ENCODE data around the gene SUPT3H. TPM values are rescaled to one million over a fixed set of nuclear protein-coding genes. Genes with fewer than 3 reads are reported as not detected.

The SUPT3H gene
- total RNA-seq, 2 donors from 2014 or later = 5.3 to 6.6 TPM

- no peak overlapping the region for H3K4me3 ChIP-seq
- H3K27me3 ChIP-seq (replicated peaks; ENCODE audit: insufficient read depth) = no peaks in the 10 kb centered on the region
- H3K36me3 ChIP-seq = no peaks in the 10 kb centered on the region
- no peak for DNase-seq (ENCODE audit: low spot score)
- H3K27ac ChIP-seq = no peak overlapping the region
- H3K4me1 ChIP-seq (ENCODE audit: control insufficient read depth in 1 of 2, low read depth in 2 of 2) = no peaks in the 10 kb centered on the region
- TF ChIP-seq, protein P1, sequence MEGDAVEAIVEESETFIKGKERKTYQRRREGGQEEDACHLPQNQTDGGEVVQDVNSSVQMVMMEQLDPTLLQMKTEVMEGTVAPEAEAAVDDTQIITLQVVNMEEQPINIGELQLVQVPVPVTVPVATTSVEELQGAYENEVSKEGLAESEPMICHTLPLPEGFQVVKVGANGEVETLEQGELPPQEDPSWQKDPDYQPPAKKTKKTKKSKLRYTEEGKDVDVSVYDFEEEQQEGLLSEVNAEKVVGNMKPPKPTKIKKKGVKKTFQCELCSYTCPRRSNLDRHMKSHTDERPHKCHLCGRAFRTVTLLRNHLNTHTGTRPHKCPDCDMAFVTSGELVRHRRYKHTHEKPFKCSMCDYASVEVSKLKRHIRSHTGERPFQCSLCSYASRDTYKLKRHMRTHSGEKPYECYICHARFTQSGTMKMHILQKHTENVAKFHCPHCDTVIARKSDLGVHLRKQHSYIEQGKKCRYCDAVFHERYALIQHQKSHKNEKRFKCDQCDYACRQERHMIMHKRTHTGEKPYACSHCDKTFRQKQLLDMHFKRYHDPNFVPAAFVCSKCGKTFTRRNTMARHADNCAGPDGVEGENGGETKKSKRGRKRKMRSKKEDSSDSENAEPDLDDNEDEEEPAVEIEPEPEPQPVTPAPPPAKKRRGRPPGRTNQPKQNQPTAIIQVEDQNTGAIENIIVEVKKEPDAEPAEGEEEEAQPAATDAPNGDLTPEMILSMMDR (IDR thresholded peaks at IDR 0.05) = no peak
- H3K9me3 ChIP-seq = peaks cover 17% of the 10 kb centered on the region
- ATAC-seq (ENCODE audit: insufficient number of reproducible peaks, low FRiP score, low read depth) = no peak
Observed at GRCh38 chr6:45209762-45210161, 168.0 kb downstream of the SUPT3H start.

DNA sequence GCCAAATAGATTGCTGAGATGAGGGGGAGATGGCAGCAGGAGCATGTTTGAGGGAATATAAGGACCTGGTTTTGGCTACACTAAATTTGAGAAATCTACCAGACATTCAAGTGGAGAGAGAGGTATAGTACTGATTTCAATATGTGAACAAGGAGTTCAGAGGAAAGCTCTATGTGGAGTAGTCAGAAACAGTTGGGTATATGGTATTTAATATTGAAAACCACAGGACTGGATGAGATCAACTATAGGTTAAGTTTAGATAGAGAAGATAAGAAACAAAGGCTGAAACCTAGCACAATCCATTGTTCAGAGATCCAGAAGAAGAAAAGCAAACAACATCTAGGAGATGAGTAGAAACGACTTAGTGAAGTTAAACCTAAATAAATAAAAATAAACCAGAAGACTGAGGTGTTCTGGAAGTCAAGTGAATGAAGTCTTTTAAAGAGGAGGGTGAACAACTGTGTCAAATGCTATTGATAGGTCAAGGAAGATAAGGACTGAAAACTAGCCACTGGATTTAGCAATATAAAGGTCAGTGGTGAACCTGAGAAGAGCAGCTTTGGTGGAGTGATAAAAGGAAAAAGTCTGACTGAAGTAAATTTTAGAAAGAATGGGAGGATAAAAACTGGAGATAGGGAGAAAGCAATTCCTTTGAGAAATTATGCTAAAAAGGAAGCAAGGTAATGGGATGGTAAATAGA is 170.8 kb downstream of the SUPT3H start:
- ATAC-seq (ENCODE audit: insufficient number of reproducible peaks, low FRiP score, low read depth) (no peak), DNase-seq (ENCODE audit: low spot score) (no peak)
- H3K27ac ChIP-seq = no peak overlapping the region
- no peaks in the 10 kb centered on the region for H3K4me1 ChIP-seq (ENCODE audit: control insufficient read depth in 1 of 2, low read depth in 2 of 2)
- no peaks in the 10 kb centered on the region for H3K27me3 ChIP-seq (replicated peaks; ENCODE audit: insufficient read depth)
- no peaks in the 10 kb centered on the region for H3K36me3 ChIP-seq
- TF ChIP-seq, protein P1 (IDR thresholded peaks at IDR 0.05) = no peak
- no peak overlapping the region for H3K4me3 ChIP-seq
- H3K9me3 ChIP-seq = peaks cover 13% of the 10 kb centered on the region

DNA sequence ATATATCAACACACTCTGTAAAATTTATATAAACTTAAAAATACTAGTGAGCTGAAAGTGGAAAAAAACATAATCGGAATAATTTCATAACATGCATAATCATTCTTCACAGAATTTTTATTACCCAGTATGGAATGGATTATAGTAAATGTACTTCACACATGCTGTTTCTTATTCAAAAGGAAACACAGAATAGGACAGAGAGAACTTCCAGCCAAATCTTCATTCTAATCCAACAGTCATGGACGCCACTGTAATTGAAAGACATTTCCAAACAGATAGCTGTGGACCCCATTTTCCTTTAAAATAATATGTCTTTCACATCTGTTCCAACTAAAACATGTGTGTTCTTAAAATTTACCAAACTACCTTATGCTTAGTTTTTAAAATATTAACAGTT is 176.2 kb downstream of the SUPT3H start:
- TF ChIP-seq, protein P1 (IDR thresholded peaks at IDR 0.05) = no peak
- Histone ChIP-seq H3K27ac (no peak overlapping the region), H3K36me3 (no peaks in the 10 kb centered on the region), H3K4me1 (ENCODE audit: control insufficient read depth in 1 of 2, low read depth in 2 of 2) (no peaks in the 10 kb centered on the region), H3K27me3 (replicated peaks; ENCODE audit: insufficient read depth) (no peaks in the 10 kb centered on the region), H3K9me3 (no peaks in the 10 kb centered on the region), H3K4me3 (no peak overlapping the region)
- ATAC-seq (ENCODE audit: insufficient number of reproducible peaks, low FRiP score, low read depth) (no peak), DNase-seq (ENCODE audit: low spot score) (no peak)

DNA sequence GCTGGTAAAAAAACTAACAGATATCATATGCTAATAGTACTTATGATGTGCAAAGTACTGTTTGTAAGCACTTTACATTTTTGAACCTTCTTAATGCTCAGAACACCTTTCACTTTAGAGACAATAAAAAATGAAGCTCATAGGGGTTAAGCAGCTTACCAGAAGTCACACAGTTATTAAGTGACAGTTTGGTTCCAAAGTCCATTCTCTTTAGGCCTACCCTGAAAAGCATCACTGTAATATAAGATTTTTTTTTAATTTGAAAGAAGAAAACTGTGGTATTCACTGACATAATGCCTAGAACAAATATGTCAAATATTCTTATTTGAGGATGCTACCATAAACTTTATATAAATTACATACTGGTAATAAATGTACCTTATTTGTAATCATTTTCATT is 177.2 kb downstream of the SUPT3H start:
- ATAC-seq (ENCODE audit: insufficient number of reproducible peaks, low FRiP score, low read depth) = no peak
- TF ChIP-seq, protein P1 (IDR thresholded peaks at IDR 0.05) = no peak
- Histone ChIP-seq H3K36me3 (no peaks in the 10 kb centered on the region), H3K9me3 (no peaks in the 10 kb centered on the region), H3K27me3 (replicated peaks; ENCODE audit: insufficient read depth) (no peaks in the 10 kb centered on the region), H3K27ac (no peak overlapping the region), H3K4me1 (ENCODE audit: control insufficient read depth in 1 of 2, low read depth in 2 of 2) (peaks cover 0 to 5% of the 10 kb centered on the region in 2 donors), H3K4me3 (no peak overlapping the region)
- DNase-seq (ENCODE audit: low spot score) = no peak

- DNase-seq (ENCODE audit: low spot score) (no peak), ATAC-seq (ENCODE audit: insufficient number of reproducible peaks, low FRiP score, low read depth) (no peak)
- no peak overlapping the region for H3K27ac ChIP-seq
- H3K4me1 ChIP-seq (ENCODE audit: control insufficient read depth in 1 of 2, low read depth in 2 of 2) = peaks cover 0 to 5% of the 10 kb centered on the region in 2 donors
- no peaks in the 10 kb centered on the region for H3K36me3 ChIP-seq
- H3K27me3 ChIP-seq (replicated peaks; ENCODE audit: insufficient read depth) = no peaks in the 10 kb centered on the region
- no peak overlapping the region for H3K4me3 ChIP-seq
- H3K9me3 ChIP-seq = no peaks in the 10 kb centered on the region
- TF ChIP-seq, protein P1 (IDR thresholded peaks at IDR 0.05) = no peak
Observed at GRCh38 chr6:45199554-45199953, 178.2 kb downstream of the SUPT3H start.
